Astrocyte (in vitro differentiated cells and primary cell): Measurements from ENCODE around the gene CYP21A2.
"Not testable (repeated sequence)": the region's sequence is repeated elsewhere in the genome, so short reads cannot be mapped to it uniquely, and the experiment has no call there.

Experiments
- EZH2 ChIP-seq: IDR thresholded peaks from 2 replicates; pipeline ENCODE4 v1.6.1; 2012; ENCODE audit warnings: mild to moderate bottlenecking, low read length, inconsistent platforms; ENCODE audit not compliant: insufficient read depth
- TF ChIP-seq, protein P1 (sequence below): IDR thresholded peaks from 2 replicates; pipeline ENCODE4 v1.5.1; 2011; ENCODE audit warnings: low read depth, mild to moderate bottlenecking, inconsistent platforms, low read length, moderate library complexity; ENCODE audit not compliant: insufficient read depth

DNA sequence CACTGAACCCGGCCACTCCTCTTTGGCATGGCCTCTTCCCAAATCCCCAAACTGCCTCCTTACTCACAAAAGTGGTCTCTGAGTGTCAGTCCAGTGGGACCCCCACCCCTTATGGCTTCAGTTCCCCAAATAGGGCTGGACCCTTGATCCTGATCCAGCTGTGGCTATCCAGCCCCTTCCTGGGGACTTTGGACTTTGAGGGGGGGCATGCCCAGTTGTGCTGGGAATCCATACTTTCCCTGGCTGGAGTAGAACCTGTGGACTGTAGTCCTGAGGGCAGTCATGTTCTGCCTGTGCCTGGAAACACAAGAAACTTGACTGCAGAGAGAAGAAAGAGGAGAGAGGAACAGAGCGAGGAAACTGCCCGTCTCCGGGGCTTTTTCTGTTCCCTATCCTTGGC is 33.8 kb upstream of the CYP21A2 start:
- TF ChIP-seq, protein P1, sequence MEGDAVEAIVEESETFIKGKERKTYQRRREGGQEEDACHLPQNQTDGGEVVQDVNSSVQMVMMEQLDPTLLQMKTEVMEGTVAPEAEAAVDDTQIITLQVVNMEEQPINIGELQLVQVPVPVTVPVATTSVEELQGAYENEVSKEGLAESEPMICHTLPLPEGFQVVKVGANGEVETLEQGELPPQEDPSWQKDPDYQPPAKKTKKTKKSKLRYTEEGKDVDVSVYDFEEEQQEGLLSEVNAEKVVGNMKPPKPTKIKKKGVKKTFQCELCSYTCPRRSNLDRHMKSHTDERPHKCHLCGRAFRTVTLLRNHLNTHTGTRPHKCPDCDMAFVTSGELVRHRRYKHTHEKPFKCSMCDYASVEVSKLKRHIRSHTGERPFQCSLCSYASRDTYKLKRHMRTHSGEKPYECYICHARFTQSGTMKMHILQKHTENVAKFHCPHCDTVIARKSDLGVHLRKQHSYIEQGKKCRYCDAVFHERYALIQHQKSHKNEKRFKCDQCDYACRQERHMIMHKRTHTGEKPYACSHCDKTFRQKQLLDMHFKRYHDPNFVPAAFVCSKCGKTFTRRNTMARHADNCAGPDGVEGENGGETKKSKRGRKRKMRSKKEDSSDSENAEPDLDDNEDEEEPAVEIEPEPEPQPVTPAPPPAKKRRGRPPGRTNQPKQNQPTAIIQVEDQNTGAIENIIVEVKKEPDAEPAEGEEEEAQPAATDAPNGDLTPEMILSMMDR, result not testable (repeated sequence)
- not testable (repeated sequence) for TF ChIP-seq EZH2
